Heart left ventricle (tissue), 13 donors: Measurements from ENCODE around the gene DMKN.

Experiments
- POLR2A ChIP-seq, 2 donors: fragments of 450-650 bp; IDR thresholded peaks; one replicate each; pipeline ENCODE4 v1.6.1; 2017; ENCODE audit warnings: antibody characterized with exemption in 2 of 2, mild to moderate bottlenecking in 2 of 2, moderate library complexity in 2 of 2
- TF ChIP-seq, protein P1 (sequence below), 12 donors: fragments of 200-600 bp; sonication (generic) in 4 of 12; IDR thresholded peaks; one replicate each; pipeline versions ENCODE4 v1.5.0 to v1.8.0; 2018 to 2022; ENCODE audit warnings: antibody characterized with exemption in 12 of 12, mild to moderate bottlenecking in 5 of 12
- donor health status: ischemic (EF 13 %, LVEDD 7.1; RV severe dilation, severe dysfunction).
- donor health status: DM: no; HTN: yes; CAD: no.
- donor health status: DM: no; HTN: no; CAD: no.
- donor health status: ischemic (EF 25% LVEDD 6.9; RV normal size, moderate dysfunction).
- donor health status: ischemic (EF 25% LVEDD 5.7; RV mildly dilated, moderate dysfunction).
- donor health status: ischemic (EF 35%, LVEDD 5.7; RV mildly dilated, moderate dysfunction).
- donor health status: nonischemic (EF 11% LVEDD 7.7; RV severe dilation, severe dysfunction).
- donor health status: DM: yes; HTN: yes; CAD: no.
- donor health status: PGD.
- donor health status: ischemic (EF 29% LVEDD 5.4; RV normal size, mild dysfunction).
- donor health status: nonischemic (EF 23%, LVEDD 6.1; RV moderate dilation, normal function).

- TF ChIP-seq, protein P1, sequence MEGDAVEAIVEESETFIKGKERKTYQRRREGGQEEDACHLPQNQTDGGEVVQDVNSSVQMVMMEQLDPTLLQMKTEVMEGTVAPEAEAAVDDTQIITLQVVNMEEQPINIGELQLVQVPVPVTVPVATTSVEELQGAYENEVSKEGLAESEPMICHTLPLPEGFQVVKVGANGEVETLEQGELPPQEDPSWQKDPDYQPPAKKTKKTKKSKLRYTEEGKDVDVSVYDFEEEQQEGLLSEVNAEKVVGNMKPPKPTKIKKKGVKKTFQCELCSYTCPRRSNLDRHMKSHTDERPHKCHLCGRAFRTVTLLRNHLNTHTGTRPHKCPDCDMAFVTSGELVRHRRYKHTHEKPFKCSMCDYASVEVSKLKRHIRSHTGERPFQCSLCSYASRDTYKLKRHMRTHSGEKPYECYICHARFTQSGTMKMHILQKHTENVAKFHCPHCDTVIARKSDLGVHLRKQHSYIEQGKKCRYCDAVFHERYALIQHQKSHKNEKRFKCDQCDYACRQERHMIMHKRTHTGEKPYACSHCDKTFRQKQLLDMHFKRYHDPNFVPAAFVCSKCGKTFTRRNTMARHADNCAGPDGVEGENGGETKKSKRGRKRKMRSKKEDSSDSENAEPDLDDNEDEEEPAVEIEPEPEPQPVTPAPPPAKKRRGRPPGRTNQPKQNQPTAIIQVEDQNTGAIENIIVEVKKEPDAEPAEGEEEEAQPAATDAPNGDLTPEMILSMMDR (IDR thresholded peaks at IDR 0.05): no peak
- TF ChIP-seq POLR2A (IDR thresholded peaks at IDR 0.05): no peak
Measured at GRCh38 chr19:35562776-35563175, 49.3 kb upstream of the DMKN start.
